Sigmoid colon (tissue), 4 donors: ENCODE results near the gene DNAAF5.

Experiments used
- CTCF ChIP-seq, 4 experiments: fragments of 450-650 bp in 3 of 4; fragments of 200-600 bp in 1 of 4; IDR thresholded peaks; one replicate each; pipeline ENCODE4 v1.5.1; 2016 to 2019; ENCODE audit warnings: antibody characterized with exemption in 4 of 4, mild to moderate bottlenecking in 3 of 4, moderate library complexity in 2 of 4
- POLR2AphosphoS5 ChIP-seq, 4 donors: sonication (generic); formaldehyde crosslinking; IDR thresholded peaks; one replicate each; pipeline ENCODE4 v1.6.1; 2017; ENCODE audit warnings: antibody characterized with exemption in 4 of 4

- TF ChIP-seq CTCF (IDR thresholded peaks at IDR 0.05): no peak
- no peak for TF ChIP-seq POLR2AphosphoS5 (IDR thresholded peaks at IDR 0.05)
These were observed 99.9 kb downstream of the DNAAF5 start for GRCh38 chr7:826230-826917.
